ENCODE measurements around the gene RPP30.
"Not testable (repeated sequence)": the region's sequence is repeated elsewhere in the genome, so short reads cannot be mapped to it uniquely, and the experiment has no call there.

Gene RPP30

GRCh38 chr10:90872648-90873020 lies 860 bp downstream of the RPP30 start:
- peak; percentile 49 for DNase-seq

- DNase-seq = no peak
Observed at GRCh38 chr10:90879062-90879461, 7.3 kb downstream of the RPP30 start.

- DNase-seq = not testable (repeated sequence)
Observed at GRCh38 chr10:90880059-90880719, 8.4 kb downstream of the RPP30 start.

GRCh38 chr10:90884431-90884830 lies 12.7 kb downstream of the RPP30 start:
- DNase-seq = no peak

- DNase-seq = no peak
Observed at GRCh38 chr10:90885176-90885575, 13.4 kb downstream of the RPP30 start.

- no peak for DNase-seq
Observed at GRCh38 chr10:90887555-90887954, 15.8 kb downstream of the RPP30 start.

- no peak for DNase-seq
Observed at GRCh38 chr10:90888387-90888786, 16.6 kb downstream of the RPP30 start.

- DNase-seq = no peak
Observed at GRCh38 chr10:90889636-90890035, 17.9 kb downstream of the RPP30 start.

- DNase-seq = no peak
Observed at GRCh38 chr10:90890347-90890746, 18.6 kb downstream of the RPP30 start.

- DNase-seq = no peak
Observed at GRCh38 chr10:90893190-90893589, 21.4 kb downstream of the RPP30 start.

- not testable (repeated sequence) for DNase-seq
Observed at GRCh38 chr10:90896916-90897315, 25.1 kb downstream of the RPP30 start.

GRCh38 chr10:90905925-90906324 lies 34.2 kb downstream of the RPP30 start:
- no peak for DNase-seq

GRCh38 chr10:90906596-90906995 lies 34.8 kb downstream of the RPP30 start:
- no peak for DNase-seq

- peak; percentile 33 for DNase-seq
Observed at GRCh38 chr10:90911133-90912051, 39.6 kb downstream of the RPP30 start.

- no peak for DNase-seq
Observed at GRCh38 chr10:90912174-90912573, 40.4 kb downstream of the RPP30 start.

- DNase-seq = no peak
Observed at GRCh38 chr10:90912854-90913479, 41.2 kb downstream of the RPP30 start.

- no peak for DNase-seq
Observed at GRCh38 chr10:90913774-90914420, 42.1 kb downstream of the RPP30 start.

GRCh38 chr10:90914992-90915765 lies 43.4 kb downstream of the RPP30 start:
- no peak for DNase-seq

- DNase-seq = no peak
Observed at GRCh38 chr10:90915766-90916075, 43.9 kb downstream of the RPP30 start.

GRCh38 chr10:90916392-90917237 lies 44.8 kb downstream of the RPP30 start:
- no peak for DNase-seq

- no peak for DNase-seq
Observed at GRCh38 chr10:90917238-90917967, 45.6 kb downstream of the RPP30 start.

Measured in stimulated activated CD4-positive, alpha-beta T cell treated with anti-CD3 and anti-CD28 coated beads, Interleukin-1b, Interleukin-23, amount 100 ng/mL, for 48 hours (primary cell).